Keratinocyte (primary cell): ENCODE data around the gene ANKDD1B.

Experiments used
- EZH2 ChIP-seq: IDR thresholded peaks from one replicate; pipeline ENCODE4 v1.6.1; 2012; ENCODE audit warnings: inconsistent platforms, mild to moderate bottlenecking, low read length, moderate library complexity
- TF ChIP-seq, protein P1 (sequence below), 3 experiments: IDR thresholded peaks in 1 of 3; conservative IDR thresholded peaks in 1 of 3; optimal IDR thresholded peaks in 1 of 3; 2 replicates in 2 of 3; 3 replicates in 1 of 3; pipeline versions ENCODE3 to v1.5.1; 2011; ENCODE audit warnings: low read length in 3 of 3, mild to moderate bottlenecking in 3 of 3, moderate library complexity in 2 of 3, control low read depth in 1 of 3, inconsistent platforms in 1 of 3; ENCODE audit not compliant: insufficient read depth in 2 of 3; ENCODE audit errors: extremely low read depth in 1 of 3

DNA sequence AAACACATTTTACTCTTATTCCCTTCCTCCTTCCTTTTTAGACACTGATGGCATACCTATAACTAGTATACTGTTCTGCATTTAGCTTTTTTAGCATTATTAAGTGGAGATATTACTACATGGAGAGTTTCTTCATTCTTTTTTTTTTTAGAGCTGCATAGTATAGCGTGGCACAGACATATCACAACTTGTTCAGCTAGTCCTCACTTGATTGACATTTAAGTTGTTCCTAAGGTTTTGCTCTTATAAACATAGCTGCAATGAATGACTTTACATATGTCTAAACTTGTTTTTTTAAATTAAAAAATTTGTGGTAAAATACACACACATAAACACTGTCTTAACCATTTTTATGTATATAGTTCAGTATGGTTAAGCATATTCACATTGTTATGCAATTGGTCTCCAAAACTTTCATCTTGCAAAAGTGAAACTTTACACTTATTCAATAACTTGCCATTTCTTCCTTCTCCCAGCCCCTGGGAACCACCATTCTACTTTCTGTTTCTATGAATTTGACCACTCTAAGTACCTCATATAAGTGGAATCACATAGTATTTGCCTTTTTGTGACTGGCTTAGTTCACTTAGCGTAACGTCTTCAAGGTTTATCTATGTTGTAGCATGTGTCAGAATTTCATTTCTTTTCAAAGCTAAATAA is 48.7 kb downstream of the ANKDD1B start:
- TF ChIP-seq, protein P1, sequence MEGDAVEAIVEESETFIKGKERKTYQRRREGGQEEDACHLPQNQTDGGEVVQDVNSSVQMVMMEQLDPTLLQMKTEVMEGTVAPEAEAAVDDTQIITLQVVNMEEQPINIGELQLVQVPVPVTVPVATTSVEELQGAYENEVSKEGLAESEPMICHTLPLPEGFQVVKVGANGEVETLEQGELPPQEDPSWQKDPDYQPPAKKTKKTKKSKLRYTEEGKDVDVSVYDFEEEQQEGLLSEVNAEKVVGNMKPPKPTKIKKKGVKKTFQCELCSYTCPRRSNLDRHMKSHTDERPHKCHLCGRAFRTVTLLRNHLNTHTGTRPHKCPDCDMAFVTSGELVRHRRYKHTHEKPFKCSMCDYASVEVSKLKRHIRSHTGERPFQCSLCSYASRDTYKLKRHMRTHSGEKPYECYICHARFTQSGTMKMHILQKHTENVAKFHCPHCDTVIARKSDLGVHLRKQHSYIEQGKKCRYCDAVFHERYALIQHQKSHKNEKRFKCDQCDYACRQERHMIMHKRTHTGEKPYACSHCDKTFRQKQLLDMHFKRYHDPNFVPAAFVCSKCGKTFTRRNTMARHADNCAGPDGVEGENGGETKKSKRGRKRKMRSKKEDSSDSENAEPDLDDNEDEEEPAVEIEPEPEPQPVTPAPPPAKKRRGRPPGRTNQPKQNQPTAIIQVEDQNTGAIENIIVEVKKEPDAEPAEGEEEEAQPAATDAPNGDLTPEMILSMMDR (optimal IDR thresholded peaks at IDR 0.05 in 1 of 3, IDR thresholded peaks at IDR 0.05 in 1 of 3, conservative IDR thresholded peaks at IDR 0.05 in 1 of 3; ENCODE audit: extremely low read depth in 1 of 3, insufficient read depth in 2 of 3, low read length in 3 of 3) = no peak
- TF ChIP-seq EZH2 = no peak
